T-cell (primary cell): Measurements from ENCODE around the gene IGFL4. TPM values are rescaled to one million over a fixed set of nuclear protein-coding genes. Genes with fewer than 3 reads are reported as not detected.

Experiments
- ATAC-seq, 4 experiments: fragments of 200-7000 bp in 3 of 4; fragments of 150-1000 bp in 1 of 4; cut with Tn5 transposase; replicated peaks in 1 of 4; 1 replicate in 3 of 4; 2 replicates in 1 of 4; pipeline ENCODE4 v1.10.0; 2021; ENCODE audit warnings: moderate library complexity in 3 of 4, mild to moderate bottlenecking in 2 of 4, moderate number of reproducible peaks in 1 of 4
- CTCF ChIA-PET, 2 donors: fragments of 300-600 bp; sonication (Branson Sonifier 250); formaldehyde crosslinking; loops; one replicate each; lab custom pipeline; 2022; ENCODE audit warnings: antibody characterized with exemption in 2 of 2; lab: Charles Lee
- POLR2A ChIA-PET, 2 donors: fragments of 300-600 bp; sonication (Branson Sonifier 250); formaldehyde crosslinking; loops; one replicate each; lab custom pipeline; 2022; ENCODE audit warnings: antibody characterized with exemption in 2 of 2; lab: Charles Lee
- DNase-seq, 35 experiments: peaks; one replicate each; pipeline versions ENCODE4 v3.0.0 to v3.0.0-alpha.2; 2013 to 2023
- H3K27ac ChIP-seq: one replicate; pipeline ENCODE4 v1.5.1; 2013; ENCODE audit warnings: low read length
- H3K27me3 ChIP-seq, 2 experiments: replicated peaks in 1 of 2; 1 replicate in 1 of 2; 2 replicates in 1 of 2; pipeline versions ENCODE4 v1.6.1 to v1.7.0; 2013; ENCODE audit warnings: low read length in 1 of 2, mixed read lengths in 1 of 2; ENCODE audit not compliant: control insufficient read depth in 2 of 2, insufficient read depth in 2 of 2; ENCODE audit errors: extremely low read depth in 1 of 2
- H3K36me3 ChIP-seq, 2 donors: 1 replicate in 1 of 2; 2 replicates in 1 of 2; pipeline versions ENCODE4 v1.6.1 to v1.7.0; 2013; ENCODE audit warnings: low read length in 1 of 2; ENCODE audit not compliant: control insufficient read depth in 2 of 2, insufficient read depth in 1 of 2; ENCODE audit errors: extremely low read depth in 1 of 2
- H3K4me1 ChIP-seq, 2 experiments: 1 replicate in 1 of 2; 2 replicates in 1 of 2; pipeline versions ENCODE4 v1.6.1 to v1.7.0; 2013; ENCODE audit warnings: low read length in 2 of 2, mixed read lengths in 1 of 2; ENCODE audit not compliant: insufficient read depth in 2 of 2, control insufficient read depth in 1 of 2; ENCODE audit errors: extremely low read depth in 1 of 2
- H3K4me3 ChIP-seq, 2 donors: 1 replicate in 1 of 2; 2 replicates in 1 of 2; pipeline versions ENCODE4 v1.5.1 to v1.7.0; 2013; ENCODE audit warnings: mild to moderate bottlenecking in 2 of 2, low read length in 1 of 2, moderate library complexity in 1 of 2; ENCODE audit not compliant: control insufficient read depth in 1 of 2; ENCODE audit errors: extremely low read depth in 1 of 2
- H3K9me3 ChIP-seq: 2 replicates; pipeline ENCODE4 v1.7.0; 2013
- H3K27ac Mint-ChIP-seq, 2 donors: one replicate each; pipeline ENCODE4 v1.8.0; 2020 to 2021; ENCODE audit warnings: mild to moderate bottlenecking in 2 of 2, mixed read lengths in 2 of 2
- H3K27me3 Mint-ChIP-seq, 2 donors: one replicate each; pipeline ENCODE4 v1.8.0; 2021 to 2022; ENCODE audit warnings: mixed read lengths in 2 of 2
- H3K36me3 Mint-ChIP-seq: one replicate; pipeline ENCODE4 v1.8.0; 2021; ENCODE audit warnings: mixed read lengths
- H3K4me1 Mint-ChIP-seq, 3 donors: one replicate each; pipeline ENCODE4 v1.8.0; 2020 to 2022; ENCODE audit warnings: mixed read lengths in 3 of 3, mild to moderate bottlenecking in 1 of 3
- H3K4me3 Mint-ChIP-seq, 3 donors: one replicate each; pipeline ENCODE4 v1.8.0; 2020 to 2022; ENCODE audit warnings: mild to moderate bottlenecking in 3 of 3, mixed read lengths in 3 of 3, moderate library complexity in 3 of 3
- H3K9me3 Mint-ChIP-seq, 3 donors: one replicate each; pipeline ENCODE4 v1.8.0; 2020 to 2022; ENCODE audit warnings: mixed read lengths in 3 of 3
- whole genome bisulfite sequencing: methylation state at CpG from one replicate; pipeline ENCODE4 v1.1.5; 2013; ENCODE audit warnings: missing lambda C conversion rate; ENCODE audit not compliant: insufficient coverage; 5-methylcytosine and 5-hydroxymethylcytosine counted together
- total RNA-seq, 35 experiments: library from RNA in 6 of 35; stranded (reverse) in 6 of 35; fragments of 120-200 nt in 1 of 35; gene quantifications; one replicate each; pipeline versions ENCODE4 v1.2.1 to v1.2.4 and lab custom pipeline; 2013 to 2026

Gene IGFL4
- total RNA-seq, 5 donors from 2014 or later (not counting 1 experiment from before 2014, with no cell fraction given): not detected

DNA sequence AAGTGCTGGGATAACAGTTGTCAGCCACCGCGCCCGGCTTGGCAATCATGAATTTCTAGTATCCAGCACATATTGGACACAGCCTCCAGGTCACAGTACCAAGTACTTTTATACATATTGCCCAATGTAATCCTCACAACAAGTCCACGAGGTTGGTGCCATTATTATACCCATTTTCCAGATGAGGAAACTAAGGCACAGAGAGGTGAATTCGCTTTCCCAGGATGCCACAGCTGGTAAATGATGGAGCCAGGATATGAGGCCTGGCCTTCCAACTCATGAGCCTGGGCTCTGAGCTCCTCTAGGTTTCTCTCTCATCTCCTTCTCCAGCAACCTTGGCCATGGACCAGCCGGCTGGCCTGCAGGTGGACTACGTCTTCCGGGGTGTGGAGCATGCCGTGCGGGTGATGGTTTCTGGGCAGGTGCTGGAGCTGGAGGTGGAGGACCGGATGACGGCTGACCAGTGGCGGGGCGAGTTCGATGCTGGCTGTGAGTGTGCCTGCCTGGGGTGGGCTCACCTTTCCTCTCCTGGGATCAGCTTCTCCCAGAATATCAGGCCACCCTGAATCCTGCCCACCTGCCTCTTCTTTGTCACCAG lies 38.0 kb downstream of the IGFL4 start:
- ChIA-PET POLR2A (no interaction called here), CTCF (no interaction called here)
- ATAC-seq: no peak

DNA sequence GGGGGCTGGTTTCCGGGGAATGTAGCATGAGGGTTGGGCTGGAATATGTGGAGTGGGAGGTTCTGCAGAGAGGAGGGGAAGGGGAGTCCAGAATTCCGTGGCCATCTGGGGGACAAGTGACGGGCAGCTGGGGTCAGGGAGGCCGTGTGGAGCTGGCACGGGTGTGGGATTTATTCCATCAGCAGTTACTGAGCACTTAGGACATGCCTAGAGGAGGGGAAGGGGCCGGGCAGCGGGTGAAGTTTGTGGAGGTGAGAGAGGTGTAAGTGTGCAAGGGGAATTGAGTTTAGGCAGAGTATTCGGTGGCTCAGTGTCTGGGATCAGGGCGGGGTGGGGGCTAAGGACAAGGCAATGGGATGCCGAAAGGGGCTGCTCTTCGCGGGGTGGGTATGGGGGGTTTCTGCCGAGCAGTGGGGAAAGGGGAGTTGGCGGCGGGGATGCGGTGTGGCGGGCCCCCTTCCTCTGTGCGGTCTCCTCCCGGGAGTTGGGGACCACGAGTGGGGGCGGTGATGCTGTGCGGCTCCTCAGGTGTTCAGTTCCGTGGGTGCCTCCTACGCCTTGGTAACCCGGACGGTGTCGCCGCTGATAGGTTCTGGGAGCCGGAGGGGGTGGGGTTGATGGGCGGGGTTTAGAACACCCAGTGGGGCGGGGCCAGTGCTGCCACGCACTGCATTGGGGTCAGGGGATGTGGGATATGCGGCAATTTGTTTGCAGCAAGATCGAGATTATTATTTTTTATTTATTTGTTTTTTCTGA lies 40.1 kb downstream of the IGFL4 start:
- Histone ChIP-seq H3K4me1 (peaks cover 7 to 36% of the 10 kb centered on the region in 2 experiments), H3K27me3 (peaks cover 0 to 4% of the 10 kb centered on the region in 2 experiments), H3K36me3 (peaks cover 0 to 4% of the 10 kb centered on the region in 2 donors), H3K4me3 (peak overlapping the region in 1 of 2 donors; percentile 19), H3K9me3 (no peaks in the 10 kb centered on the region), H3K27ac (no peak overlapping the region)
- peaks cover 14% of the 10 kb centered on the region for H3K36me3 Mint-ChIP-seq
- H3K9me3 Mint-ChIP-seq: no peaks in the 10 kb centered on the region
- H3K4me3 Mint-ChIP-seq: peak overlapping the region; percentile 72 to 82 (median 76)
- DNase-seq: peak; percentile 49 to 87 (median 77)
- WGBS: 5% methylated on average over 22 of the region's 34 CpGs
- H3K27ac Mint-ChIP-seq: no peak overlapping the region
- H3K4me1 Mint-ChIP-seq: peaks cover 23 to 33% (median 30%) of the 10 kb centered on the region in 3 donors
- ChIA-PET POLR2A (no interaction called here), CTCF (no interaction called here)
- ATAC-seq: peak; percentile 98 to 99 (median 99)
- H3K27me3 Mint-ChIP-seq: peaks cover 0 to 2% of the 10 kb centered on the region in 2 donors

More for the DNA sequence above, 38.0 kb downstream of the IGFL4 start:
- DNase-seq: no peak
- H3K4me1 ChIP-seq: peaks cover 3 to 25% of the 10 kb centered on the region in 2 experiments
- H3K36me3 ChIP-seq: peaks cover 1 to 16% of the 10 kb centered on the region in 2 donors
- peaks cover 20% of the 10 kb centered on the region for H3K36me3 Mint-ChIP-seq
- WGBS: 100% methylated on average over 5 of the region's 15 CpGs
- peaks cover 23 to 32% (median 30%) of the 10 kb centered on the region in 3 donors for H3K4me1 Mint-ChIP-seq
- H3K27ac ChIP-seq: no peak overlapping the region
- H3K4me3 Mint-ChIP-seq: no peak overlapping the region
- peaks cover 0 to 4% of the 10 kb centered on the region in 2 experiments for H3K27me3 ChIP-seq
- H3K9me3 Mint-ChIP-seq: no peaks in the 10 kb centered on the region
- H3K27me3 Mint-ChIP-seq: peaks cover 0 to 2% of the 10 kb centered on the region in 2 donors
- no peak overlapping the region for H3K27ac Mint-ChIP-seq
- no peak overlapping the region for H3K4me3 ChIP-seq
- H3K9me3 ChIP-seq: no peaks in the 10 kb centered on the region

DNA sequence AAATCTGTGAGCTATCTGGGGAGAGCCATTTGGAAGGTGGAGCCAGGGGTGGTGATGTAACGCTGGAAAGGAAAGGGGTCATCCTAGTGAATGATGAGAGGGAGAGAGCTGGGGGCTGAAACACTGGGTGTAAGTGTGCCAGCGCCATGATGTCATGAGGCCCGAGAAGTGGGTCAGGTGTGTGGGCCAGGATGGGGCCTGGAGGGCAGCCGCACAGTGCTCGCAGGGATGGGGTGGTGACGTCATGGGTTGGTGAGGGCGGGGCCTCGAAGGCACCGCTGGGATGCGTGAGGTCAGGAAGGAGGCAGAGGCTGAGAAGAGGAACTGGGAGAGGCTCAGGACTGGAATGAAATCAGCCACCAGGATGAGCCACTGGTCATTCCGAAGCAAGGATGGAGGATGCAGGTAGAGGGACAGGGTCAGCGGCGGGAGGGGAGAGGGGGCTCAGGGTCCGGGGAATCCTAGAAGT lies 41.1 kb downstream of the IGFL4 start:
- H3K27me3 ChIP-seq: peaks cover 0 to 4% of the 10 kb centered on the region in 2 experiments
- peaks cover 0 to 2% of the 10 kb centered on the region in 2 donors for H3K27me3 Mint-ChIP-seq
- H3K36me3 ChIP-seq: no peaks in the 10 kb centered on the region
- peak in 1 of 35 experiments; percentile 28 for DNase-seq
- 39% methylated on average over 14 of the region's 14 CpGs for WGBS
- ChIA-PET CTCF (no interaction called here), POLR2A (no interaction called here)
- H3K4me3 ChIP-seq: no peak overlapping the region
- peaks cover 10% of the 10 kb centered on the region for H3K36me3 Mint-ChIP-seq
- no peak for ATAC-seq
- H3K9me3 Mint-ChIP-seq: no peaks in the 10 kb centered on the region
- H3K27ac Mint-ChIP-seq: peak overlapping the region in 1 of 2 donors; percentile 66
- H3K4me1 ChIP-seq: peaks cover 9 to 40% of the 10 kb centered on the region in 2 experiments
- H3K9me3 ChIP-seq: no peaks in the 10 kb centered on the region
- peaks cover 23 to 33% (median 30%) of the 10 kb centered on the region in 3 donors for H3K4me1 Mint-ChIP-seq
- peak overlapping the region; percentile 5 to 82 (median 6) for H3K4me3 Mint-ChIP-seq
- no peak overlapping the region for H3K27ac ChIP-seq

DNA sequence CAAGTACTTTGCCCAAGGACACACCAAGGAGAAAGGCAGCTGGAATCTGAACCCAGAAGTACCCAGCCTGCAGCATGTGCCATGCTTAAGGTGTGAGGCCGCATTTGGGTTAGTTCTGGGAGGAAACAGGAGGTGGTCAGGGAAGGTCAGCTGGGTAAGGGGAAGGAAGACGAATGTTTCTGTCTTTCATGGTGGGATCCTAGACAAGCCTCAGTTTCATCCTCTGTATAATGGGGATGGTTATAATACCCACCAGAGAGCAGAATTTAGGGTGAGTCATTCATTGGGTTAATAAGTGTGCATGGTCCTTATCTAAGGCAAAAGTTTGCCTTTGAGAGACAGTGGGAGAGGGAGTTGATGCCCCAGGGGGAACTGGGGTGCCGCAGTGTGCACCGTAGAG lies 42.0 kb downstream of the IGFL4 start:
- H3K27ac Mint-ChIP-seq: peak overlapping the region in 1 of 2 donors; percentile 75
- H3K27ac ChIP-seq: no peak overlapping the region

DNA sequence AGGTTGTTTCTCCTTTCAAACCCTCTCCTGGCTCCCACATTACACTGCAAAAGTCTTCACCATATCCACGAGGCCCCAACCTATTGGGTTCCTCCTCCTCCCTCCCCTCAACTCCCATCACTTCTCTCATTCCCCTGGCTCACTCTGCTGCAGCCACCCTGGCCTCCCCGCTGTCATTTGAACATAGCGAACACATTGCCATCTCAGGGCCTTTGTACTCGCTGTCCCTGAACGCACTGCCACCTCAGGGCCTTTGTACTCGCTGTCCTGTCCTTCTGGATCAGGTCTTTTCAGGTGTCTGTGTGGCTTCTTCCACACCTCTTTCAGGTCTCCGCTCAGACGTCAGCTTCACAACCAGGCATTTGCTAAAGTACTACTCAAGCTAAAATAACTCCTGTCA lies 43.9 kb downstream of the IGFL4 start:
- Mint-ChIP-seq H3K4me1 (peaks cover 23 to 35% (median 30%) of the 10 kb centered on the region in 3 donors), H3K9me3 (no peaks in the 10 kb centered on the region), H3K4me3 (no peak overlapping the region), H3K27me3 (peaks cover 0 to 2% of the 10 kb centered on the region in 2 donors), H3K36me3 (peaks cover 10% of the 10 kb centered on the region), H3K27ac (peak overlapping the region in 1 of 2 donors; percentile 8)
- CTCF ChIA-PET: interaction anchor here in 1 of 2 donors (0.7 kb wide), 1 partner anchor 1344 kb away, joined by 4 read pairs; no protein-coding TSS in a partner anchor
- 78% methylated on average over 7 of the region's 8 CpGs for WGBS
- Histone ChIP-seq H3K27me3 (peaks cover 0 to 4% of the 10 kb centered on the region in 2 experiments), H3K36me3 (no peaks in the 10 kb centered on the region), H3K4me1 (peaks cover 12 to 42% of the 10 kb centered on the region in 2 experiments), H3K4me3 (no peak overlapping the region), H3K9me3 (no peaks in the 10 kb centered on the region), H3K27ac (no peak overlapping the region)
- POLR2A ChIA-PET: no interaction called here
- ATAC-seq: no peak
- DNase-seq: no peak

More for the DNA sequence above, 42.0 kb downstream of the IGFL4 start:
- Mint-ChIP-seq H3K9me3 (no peaks in the 10 kb centered on the region), H3K36me3 (peaks cover 10% of the 10 kb centered on the region), H3K4me1 (peaks cover 23 to 35% (median 30%) of the 10 kb centered on the region in 3 donors), H3K27me3 (peaks cover 0 to 2% of the 10 kb centered on the region in 2 donors), H3K4me3 (peak overlapping the region in 1 of 3 donors; percentile 82)
- Histone ChIP-seq H3K4me1 (peaks cover 12 to 42% of the 10 kb centered on the region in 2 experiments), H3K36me3 (no peaks in the 10 kb centered on the region), H3K27me3 (peaks cover 0 to 4% of the 10 kb centered on the region in 2 experiments), H3K4me3 (no peak overlapping the region), H3K9me3 (no peaks in the 10 kb centered on the region)
- DNase-seq (no peak), ATAC-seq (no peak)
- WGBS: 90% methylated on average over 4 of the region's 4 CpGs
- ChIA-PET CTCF (no interaction called here), POLR2A (no interaction called here)

DNA sequence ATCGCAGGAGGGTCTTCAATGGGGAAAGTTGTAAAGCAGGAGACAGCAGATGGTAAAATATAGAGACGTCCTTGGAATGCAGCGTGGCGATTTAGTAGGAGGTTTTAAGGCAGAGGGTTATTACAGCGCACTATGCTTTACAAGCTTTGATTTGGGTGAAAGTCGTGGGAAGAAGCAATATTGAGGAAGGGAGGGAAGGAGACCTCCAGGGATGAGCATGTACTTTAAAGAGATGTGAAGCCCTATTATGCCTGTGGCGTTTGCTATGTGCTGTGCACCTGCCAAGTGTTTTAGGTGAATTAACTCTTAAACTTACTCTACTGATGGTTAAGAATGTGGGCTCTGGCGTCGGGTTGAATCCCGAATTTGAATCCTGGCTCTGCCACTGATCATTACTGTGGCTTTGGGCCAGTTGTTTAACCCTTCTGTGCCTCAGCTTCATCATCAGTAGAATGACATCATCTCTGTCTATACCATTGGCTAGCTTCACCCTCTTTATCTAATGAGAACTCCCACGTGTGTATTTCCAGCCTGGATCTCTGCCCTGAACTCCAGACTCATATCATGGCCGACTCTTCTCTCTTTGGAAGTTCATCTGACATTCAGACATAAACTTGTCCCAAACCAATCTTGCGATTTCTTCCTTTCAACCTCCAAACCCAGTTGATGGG lies 45.0 kb downstream of the IGFL4 start:
- peaks cover 0 to 2% of the 10 kb centered on the region in 2 donors for H3K27me3 Mint-ChIP-seq

More for the DNA sequence above, 45.0 kb downstream of the IGFL4 start:
- peak overlapping the region; percentile 90 to 91 for H3K4me3 ChIP-seq
- DNase-seq (no peak), ATAC-seq (no peak)
- H3K36me3 Mint-ChIP-seq: peaks cover 10% of the 10 kb centered on the region
- H3K27me3 ChIP-seq: peaks cover 0 to 4% of the 10 kb centered on the region in 2 experiments
- no peaks in the 10 kb centered on the region for H3K9me3 Mint-ChIP-seq
- H3K9me3 ChIP-seq: no peaks in the 10 kb centered on the region
- H3K27ac Mint-ChIP-seq: no peak overlapping the region
- peaks cover 22 to 28% (median 24%) of the 10 kb centered on the region in 3 donors for H3K4me1 Mint-ChIP-seq
- 9% methylated on average over 7 of the region's 13 CpGs for WGBS
- CTCF ChIA-PET: interaction anchor here (0.7 to 1.8 kb wide), 4 partner anchors 14 to 1342 kb away, joined by 3 to 7 read pairs (median 4); partner anchors contain the start of genes MYPOP (in 1 of the 2) and SYMPK (in 1 of the 2)
- no peak overlapping the region for H3K4me3 Mint-ChIP-seq
- H3K4me1 ChIP-seq: peaks cover 12 to 35% of the 10 kb centered on the region in 2 experiments
- no peaks in the 10 kb centered on the region for H3K36me3 ChIP-seq
- H3K27ac ChIP-seq: peak overlapping the region; percentile 70
- POLR2A ChIA-PET: no interaction called here
